Stimulated activated CD4-positive, alpha-beta T cell treated with anti-CD3 and anti-CD28 coated beads, Interleukin-2, amount 100 ng/mL, for 4 hours (primary cell): ENCODE measurements around the gene MRPS34.
"Not testable (repeated sequence)": the region's sequence is repeated elsewhere in the genome, so short reads cannot be mapped to it uniquely, and the experiment has no call there.

Experiments used
- DNase-seq: peaks from one replicate; pipeline ENCODE4 v3.0.0-alpha.2; 2020; ENCODE audit warnings: low read depth

The MRPS34 gene

DNA sequence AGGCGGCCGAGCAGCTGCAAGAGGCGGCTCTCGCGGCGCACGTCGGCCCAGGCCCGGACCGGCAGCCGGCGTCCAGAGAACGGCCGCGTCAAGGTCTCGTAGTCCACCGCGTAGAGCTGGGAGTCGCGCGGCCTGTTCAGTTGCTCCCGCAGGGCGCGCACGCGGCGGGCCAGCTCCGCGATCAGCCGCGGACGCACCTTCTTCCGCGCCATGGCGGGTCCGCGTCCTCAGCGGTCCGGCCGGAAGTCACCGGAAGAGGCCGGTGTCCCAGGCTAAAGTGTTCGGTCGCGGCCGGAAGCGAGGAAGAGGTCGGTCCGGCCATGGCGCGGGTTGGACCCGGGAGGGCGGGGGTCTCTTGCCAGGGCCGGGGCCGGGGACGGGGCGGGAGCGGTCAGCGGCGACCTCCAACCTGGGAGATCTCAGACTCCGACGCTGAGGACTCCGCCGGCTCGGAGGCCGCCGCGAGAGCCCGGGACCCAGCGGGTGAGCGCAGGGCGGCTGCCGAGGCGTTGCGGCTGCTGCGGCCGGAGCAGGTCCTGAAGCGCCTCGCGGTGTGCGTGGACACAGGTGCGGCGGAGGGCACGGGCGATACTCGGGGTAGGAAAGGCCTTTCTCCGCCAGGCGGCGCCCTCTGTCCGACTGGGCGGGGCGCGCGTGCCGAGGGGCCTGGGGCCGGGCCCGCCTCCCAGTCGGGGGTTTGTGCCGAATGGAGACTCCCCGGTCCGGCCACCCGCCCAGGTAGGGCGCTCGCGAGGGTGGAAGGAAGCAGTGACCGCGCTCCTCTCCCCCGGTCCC, at the start of gene MRPS34:
MRPS34 (minus strand) TSS at position 227 of the 795 bp plus-strand sequence; CDS start at position 212, 15 bp downstream.
- peak; percentile 64 for DNase-seq

DNA sequence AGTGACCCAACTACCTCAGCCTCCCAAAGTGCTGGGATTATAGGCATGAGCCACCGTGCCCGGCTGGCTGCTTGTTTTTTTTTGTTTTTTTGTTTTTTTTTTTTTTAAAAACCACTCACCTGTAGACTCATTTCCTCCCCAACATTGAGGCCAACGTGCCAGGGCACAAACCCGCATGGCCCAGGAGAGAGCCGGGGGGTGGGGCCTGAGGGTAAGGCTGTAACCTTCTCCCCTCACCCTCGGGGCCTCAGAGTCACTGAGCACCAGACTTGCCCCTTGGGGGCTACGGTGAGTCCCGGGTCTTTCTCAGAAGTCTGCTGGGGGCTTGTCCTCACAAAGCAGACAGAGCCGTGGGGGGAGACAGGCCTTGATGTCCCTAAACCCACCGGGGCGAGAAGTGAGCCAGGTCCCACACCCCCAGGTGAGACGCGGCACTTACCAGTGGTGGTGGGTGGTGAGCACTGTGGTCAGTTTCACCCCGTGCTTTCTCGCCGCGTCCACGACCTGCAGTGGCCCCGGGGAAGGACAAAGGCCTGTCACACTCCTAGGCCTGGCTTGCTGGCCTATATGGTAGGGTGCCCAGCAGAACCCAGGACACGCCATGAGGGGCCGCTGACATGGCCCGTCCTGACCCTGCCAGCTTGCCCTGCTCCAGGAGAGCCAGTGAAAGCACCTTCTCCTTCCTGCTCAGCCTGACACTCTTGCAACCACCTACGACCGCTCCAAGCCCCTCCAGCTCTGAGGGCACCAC, 49.1 kb upstream of the MRPS34 start:
- DNase-seq, result no peak

DNA sequence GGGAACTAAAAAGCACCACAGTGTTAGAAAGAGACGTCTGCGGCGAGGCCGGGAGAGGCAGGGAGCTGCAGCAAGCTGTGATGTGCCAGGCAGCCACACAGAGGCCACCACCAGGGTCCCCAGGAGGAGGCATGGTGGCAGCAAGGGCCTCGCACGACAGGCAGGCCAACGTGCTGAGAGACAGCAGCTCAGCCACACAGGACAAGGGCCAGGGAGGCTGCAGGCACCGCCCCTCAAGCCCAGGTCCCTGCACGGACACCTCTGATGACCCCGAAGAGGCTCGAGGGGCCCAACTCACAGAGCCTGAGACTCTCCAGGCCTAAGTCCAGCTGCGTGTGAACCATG, 48.0 kb upstream of the MRPS34 start:
- no peak for DNase-seq

- DNase-seq, result no peak
Measured at GRCh38 chr16:1820096-1820945, 47.4 kb upstream of the MRPS34 start.

- no peak for DNase-seq
Measured at GRCh38 chr16:1819611-1820010, 46.7 kb upstream of the MRPS34 start.

DNA sequence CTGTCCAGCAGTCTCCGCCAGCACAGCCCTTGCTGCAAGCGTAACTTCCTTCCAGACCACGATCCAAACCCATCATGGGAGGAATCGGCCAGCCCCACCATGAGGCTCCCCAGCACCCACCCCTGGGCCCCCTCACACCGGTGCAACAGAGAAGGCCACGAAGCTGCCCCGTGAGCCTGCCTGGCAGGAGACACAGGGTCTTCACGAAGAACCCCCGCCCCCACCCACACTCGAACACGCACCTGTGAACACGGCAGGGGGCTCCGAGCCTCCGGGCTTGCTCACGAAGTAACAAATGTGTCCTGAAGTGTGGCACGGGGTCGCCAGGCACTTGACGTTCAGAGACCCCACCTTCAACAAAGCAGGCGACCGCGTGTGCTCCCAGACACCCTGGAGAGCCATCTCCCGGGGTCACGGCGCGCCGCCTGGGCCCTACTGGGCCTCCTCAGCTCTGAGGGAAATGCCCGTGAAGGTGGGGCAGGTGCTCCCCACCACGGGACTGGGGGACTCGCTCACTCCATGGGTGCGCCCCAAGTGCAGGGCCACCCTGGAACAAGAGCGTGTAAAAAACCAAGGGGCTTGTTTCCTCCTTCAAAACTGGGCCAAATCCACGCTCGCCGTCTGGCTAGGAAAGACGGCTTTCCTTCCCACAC, 46.1 kb upstream of the MRPS34 start:
- DNase-seq, result no peak

- DNase-seq, result no peak
Measured at GRCh38 chr16:1818204-1818872, 45.4 kb upstream of the MRPS34 start.

GRCh38 chr16:1817716-1818115, 44.8 kb upstream of the MRPS34 start:
- DNase-seq, result no peak

DNA sequence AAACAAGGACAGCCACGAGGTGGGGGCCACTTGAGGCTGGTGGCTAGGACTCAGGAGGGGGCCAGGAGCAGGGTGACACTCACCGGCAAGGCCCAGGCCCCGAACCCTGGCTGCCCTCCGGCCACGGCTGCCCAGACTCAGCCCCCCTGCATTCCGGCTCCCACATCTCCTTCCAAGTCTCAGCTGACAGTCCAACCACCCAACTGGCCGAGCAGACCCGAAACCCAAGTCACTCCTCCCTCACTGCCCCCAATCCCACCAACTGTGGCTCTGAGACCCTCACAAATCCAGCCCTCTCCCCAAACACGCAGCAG, 44.3 kb upstream of the MRPS34 start:
- DNase-seq, result no peak

GRCh38 chr16:1816396-1817275, 43.7 kb upstream of the MRPS34 start:
- no peak for DNase-seq

- DNase-seq, result no peak
Measured at GRCh38 chr16:1815461-1815860, 42.5 kb upstream of the MRPS34 start.

- DNase-seq, result peak; percentile 39
Measured at GRCh38 chr16:1812732-1813163, 39.8 kb upstream of the MRPS34 start.

GRCh38 chr16:1810536-1810935, 37.6 kb upstream of the MRPS34 start:
- no peak for DNase-seq

DNA sequence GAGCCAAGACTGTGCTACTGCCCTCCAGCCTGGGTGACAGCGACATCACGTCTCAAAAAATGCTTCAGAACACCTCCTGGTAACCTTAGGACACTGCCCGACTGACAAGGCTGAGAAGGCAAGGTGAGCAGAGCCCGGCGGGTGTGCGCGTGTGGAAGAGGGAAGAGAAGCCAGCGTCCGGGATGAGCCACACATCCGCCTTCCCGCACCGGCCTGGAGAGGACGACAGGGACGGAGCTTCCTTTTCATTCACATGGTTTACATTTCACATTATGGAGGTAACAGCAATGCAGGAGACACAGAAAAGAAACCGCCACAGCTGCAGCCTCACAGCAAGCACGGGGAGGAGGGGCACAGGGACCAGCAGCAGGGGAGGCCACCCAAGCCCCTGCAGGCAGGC, 37.2 kb upstream of the MRPS34 start:
- no peak for DNase-seq

- no peak for DNase-seq
Measured at GRCh38 chr16:1809281-1809801, 36.4 kb upstream of the MRPS34 start.

DNA sequence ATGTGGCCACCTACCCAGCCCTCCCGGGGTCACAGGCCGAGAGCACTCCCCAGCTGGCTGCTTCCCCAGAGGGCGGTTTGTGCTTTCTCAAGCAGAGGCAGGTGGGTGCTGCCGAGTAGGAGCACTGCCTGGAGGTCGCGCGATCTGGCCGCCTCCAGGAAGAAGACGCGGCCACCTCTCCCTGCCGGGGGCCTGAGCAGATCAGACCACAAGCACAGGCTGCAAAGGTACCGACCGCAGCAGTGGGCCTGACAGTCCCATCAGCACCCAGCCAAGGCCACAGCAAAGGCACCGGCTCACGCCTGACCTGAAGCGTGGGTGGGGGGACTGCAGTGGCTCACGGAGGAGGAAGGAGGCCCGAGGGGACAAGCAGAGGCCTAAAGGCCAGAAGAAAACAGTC, 35.8 kb upstream of the MRPS34 start:
- no peak for DNase-seq

DNA sequence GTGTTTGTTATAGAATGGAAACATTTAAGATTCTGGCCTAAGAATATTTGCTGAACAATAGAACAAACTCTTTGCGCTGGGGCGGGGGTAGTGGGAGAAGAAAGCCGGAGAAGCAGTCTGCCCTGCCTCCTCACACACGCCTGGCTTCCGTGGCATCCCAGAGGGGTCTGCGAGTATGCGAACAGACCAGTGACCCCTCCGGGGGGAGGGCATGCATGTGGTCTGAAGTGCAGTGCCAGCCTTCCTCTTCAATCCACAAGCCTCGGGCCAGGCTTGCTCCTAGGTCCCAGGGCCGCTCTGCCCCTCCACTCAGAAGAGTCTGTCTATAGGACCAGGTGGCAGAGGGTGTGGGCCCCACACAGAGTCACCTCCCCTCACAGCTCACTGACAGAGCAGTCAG, 34.7 kb upstream of the MRPS34 start:
- DNase-seq, result no peak

GRCh38 chr16:1800701-1801100, 27.8 kb upstream of the MRPS34 start:
- DNase-seq, result no peak

GRCh38 chr16:1799263-1799662, 26.3 kb upstream of the MRPS34 start:
- DNase-seq, result not testable (repeated sequence)

DNA sequence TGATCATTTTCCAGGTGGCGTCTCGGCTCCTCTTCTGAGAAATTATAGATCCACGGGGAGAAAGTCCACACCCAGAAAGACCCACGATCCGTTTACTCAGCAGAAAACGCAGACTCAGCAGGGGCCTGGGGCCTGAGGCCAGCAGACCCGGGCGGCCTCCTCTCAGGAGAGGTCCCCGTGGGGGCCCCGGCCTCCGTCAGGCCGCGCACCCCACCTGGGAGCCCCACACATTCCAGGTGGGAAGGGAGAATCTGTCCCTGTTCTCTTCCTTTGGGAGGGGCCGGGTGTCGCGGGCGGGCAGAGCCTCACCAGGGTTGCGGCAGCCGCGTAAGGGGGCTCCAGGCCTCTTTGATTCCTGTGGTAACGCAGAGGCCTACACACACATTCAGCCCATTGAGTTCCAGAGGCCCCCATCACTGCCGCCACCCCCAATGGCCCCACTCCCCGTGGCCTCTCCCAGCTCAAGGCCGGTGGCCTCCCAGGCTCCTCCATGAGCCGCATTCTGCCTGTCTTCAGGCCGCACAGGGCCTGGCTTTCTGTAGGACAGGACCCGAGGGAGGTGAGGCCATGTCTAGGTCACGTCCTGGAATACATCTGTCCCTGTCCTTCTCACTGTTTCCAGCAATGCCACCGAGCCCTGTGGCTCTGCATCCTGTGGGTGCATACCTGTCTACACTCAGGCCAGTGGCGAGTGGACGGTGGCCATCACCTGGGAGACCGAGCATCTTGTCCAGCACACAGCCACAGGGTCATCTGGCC, 22.2 kb upstream of the MRPS34 start:
- no peak for DNase-seq
